Measurements from ENCODE around the gene CCDC50.

CCDC50 gene

DNA sequence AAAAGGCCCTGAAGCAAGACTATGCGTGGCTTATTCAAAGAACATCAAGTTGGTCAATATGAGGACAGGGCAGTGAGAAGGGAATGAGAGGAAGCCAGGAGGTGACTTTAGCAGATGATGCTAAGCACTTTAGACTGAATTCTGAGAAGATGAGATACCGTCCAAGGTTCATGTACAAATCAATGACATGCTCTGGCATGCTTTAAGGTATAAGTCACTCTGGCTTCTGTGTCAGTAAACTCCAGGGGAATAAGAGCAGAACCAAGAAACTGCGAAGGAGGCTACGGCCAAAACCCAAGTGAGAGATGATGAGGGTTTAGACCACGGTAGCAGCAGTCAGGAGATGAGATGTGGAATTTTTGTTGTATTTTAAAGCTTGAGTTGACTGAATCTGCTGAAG is 8.9 kb upstream of the CCDC50 start:
- no peak for DNase-seq (ENCODE audit: low read depth)

GRCh38 chr3:191321019-191321767 is 8.0 kb upstream of the CCDC50 start:
- no peak for DNase-seq (ENCODE audit: low read depth)

GRCh38 chr3:191324936-191325335 is 4.3 kb upstream of the CCDC50 start:
- no peak for DNase-seq (ENCODE audit: low read depth)

DNA sequence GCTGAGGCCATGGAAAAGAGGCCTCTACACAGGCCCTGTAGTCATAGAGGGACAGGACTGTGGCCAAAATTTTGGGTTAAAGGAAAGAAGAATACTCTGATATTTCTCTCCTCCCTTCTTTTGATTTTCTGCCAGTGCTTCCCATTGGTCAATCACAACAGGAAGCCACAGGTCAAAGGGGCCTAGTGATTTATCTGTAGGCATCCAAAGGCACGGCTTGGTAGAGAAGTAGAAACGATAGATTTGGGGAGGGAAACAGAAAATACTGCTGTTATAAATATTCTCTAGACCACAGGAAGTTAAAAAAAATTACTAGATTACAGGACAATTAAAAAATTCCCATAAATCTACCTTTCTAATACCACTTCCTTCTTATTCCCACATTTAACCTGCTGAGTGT is 1.7 kb upstream of the CCDC50 start:
- DNase-seq (ENCODE audit: low read depth): no peak

GRCh38 chr3:191328383-191328961 is 722 bp upstream of the CCDC50 start:
- DNase-seq (ENCODE audit: low read depth): no peak

GRCh38 chr3:191329654-191330529 is 698 bp downstream of the CCDC50 start, which contains the start of gene UTS2B:
UTS2B (minus strand) TSS chr3:191330526; CDS start chr3:191282189, 48,337 bp downstream.
- no peak for DNase-seq (ENCODE audit: low read depth)

DNA sequence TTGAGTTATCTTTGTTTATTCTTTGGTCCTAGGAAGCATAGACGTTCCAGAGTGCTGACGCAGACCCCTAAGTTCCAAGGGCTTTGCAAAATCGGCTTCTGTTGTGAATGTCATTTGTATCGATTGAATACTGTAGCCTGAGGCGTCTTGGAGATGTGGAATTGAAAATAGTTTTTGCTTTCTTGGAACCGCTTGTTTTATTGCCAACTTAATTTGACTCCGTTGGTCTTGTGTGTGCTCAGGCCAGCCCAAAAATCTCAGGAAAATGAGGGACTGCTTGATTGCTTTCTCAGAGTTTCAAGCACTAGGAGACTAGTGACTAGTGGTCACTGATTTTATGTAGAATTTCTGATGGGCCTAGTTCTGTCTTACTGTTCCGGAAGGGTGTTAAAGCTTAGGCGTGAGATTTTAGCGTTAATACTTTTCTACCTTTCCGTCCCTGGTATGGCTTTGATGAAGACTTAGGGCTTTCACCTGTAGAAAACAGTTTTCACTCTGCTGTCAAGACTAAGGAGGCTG is 1.4 kb downstream of the CCDC50 start:
- DNase-seq (ENCODE audit: low read depth): peak; percentile 41

DNA sequence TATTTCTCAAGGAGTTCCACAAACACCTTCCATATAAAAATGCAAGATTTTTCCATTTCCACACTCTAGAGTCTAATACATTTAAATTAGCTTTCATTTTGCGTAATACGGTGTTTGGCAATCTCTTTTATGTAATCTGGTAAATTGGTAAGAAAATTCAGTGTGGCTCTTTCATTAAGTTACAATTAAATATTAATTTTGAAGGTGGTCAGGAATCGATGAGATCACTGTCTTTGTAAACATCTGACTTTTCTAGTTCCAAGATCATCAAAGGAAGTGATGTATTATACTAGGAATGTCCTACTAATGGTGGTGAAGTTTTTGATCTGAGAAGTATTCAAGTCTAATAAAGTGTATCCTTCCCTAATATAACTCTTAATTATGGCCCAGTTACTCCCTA is 2.2 kb downstream of the CCDC50 start:
- no peak for DNase-seq (ENCODE audit: low read depth)

DNA sequence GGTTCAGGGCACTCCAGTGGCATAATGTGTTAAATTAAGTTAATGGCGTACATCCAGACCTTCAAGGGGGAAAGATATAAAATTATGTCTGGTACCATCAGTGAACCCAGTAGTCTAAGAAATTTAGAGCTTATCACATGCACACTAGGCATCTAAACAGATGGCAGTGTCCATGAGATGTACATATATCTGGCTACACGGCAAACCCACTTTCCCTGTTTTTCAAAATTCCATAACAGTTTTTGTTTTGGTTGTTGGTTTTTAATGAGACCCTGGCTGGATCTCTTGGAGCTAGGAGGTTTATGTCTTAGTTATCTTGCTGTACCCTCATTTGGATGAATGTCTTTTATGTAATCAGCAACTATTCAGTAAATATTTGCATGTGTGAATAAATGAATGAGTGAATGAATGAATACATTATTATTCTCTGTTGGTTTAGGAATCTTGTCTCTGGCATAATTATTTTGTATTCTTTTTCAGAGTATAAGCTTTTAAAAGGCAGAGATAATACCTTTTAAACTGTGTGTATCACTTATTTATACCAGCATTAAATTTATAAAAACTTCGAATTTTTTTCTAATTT is 4.2 kb downstream of the CCDC50 start:
- DNase-seq (ENCODE audit: low read depth): no peak

DNA sequence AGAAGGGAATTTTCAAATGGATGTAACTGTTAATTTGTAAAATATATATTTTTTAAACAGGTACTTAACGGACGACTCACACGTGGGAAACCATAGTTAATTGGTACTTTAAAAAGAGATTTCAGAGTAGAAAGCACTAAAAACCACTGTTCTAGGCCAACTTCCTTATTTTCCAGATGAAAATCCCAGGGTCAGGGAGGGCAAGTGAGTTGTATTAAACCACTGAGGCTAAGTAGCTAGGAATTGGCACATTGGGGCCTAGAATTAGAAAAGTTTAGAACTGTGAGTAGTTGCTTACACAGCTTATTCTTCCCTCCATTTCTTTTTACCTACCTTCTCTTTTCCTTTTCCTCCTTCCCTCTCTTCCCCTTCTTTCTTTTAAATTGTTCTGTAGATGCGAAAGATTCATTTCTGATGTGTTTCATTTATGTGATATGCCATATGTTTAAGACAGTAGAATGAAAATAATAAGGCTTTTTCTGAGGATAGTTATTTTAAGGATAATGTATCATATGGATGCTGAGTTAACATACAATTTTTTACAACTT is 5.2 kb downstream of the CCDC50 start:
- no peak for DNase-seq (ENCODE audit: low read depth)

DNA sequence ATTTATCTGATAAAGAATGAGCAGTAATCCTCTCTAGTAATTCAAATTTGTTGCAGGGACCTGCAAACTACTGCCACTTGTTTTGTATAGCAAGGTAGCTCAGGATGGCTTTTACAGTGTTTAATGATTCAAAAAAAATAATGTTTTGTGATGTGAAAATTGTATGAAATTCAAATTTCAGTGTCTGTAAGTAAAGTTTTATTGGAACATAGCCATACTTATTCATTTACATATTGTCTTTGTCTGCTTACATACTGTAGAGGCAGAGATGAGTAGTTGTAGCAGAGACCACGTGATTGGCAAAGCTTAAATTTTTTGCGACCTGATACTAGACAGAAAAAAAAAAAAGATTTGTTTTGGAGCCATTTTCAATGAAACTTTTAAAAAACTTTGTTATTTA is 7.6 kb downstream of the CCDC50 start:
- no peak for DNase-seq (ENCODE audit: low read depth)

DNA sequence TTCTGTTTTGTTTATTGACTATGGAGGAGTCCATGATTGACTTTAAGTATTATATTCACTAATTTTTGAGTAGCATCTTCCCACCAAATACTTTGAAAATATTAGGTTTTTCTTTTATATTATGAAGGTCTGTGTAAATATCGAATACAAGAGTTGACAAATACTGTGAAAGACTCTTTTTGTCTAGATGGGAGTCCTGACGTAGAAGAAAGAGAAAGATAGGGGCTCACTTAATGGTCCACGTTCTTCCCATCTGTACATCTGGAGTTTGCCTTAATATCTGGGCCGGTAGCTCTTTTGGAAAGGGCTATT is 8.9 kb downstream of the CCDC50 start:
- DNase-seq (ENCODE audit: low read depth): no peak

- no peak for DNase-seq (ENCODE audit: low read depth)
Observed at GRCh38 chr3:191339316-191339917, 10.2 kb downstream of the CCDC50 start.

DNA sequence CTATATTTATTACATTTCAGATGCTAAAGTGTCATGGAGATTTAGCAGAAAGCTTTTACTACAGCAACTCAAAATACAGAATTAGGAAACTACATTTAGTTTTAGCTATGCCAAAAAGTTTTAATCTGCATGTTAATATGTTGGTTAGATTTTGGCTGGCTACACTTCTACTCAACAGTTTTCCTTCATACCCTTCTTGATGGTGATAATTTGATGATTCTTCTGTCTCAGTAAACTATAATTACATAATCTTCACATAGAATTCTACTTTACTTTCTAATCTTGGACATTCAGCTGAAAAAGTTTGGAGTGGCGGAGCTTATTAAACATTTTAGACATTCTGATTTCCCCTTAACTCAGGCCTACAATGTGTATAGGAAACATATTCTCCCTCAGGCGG is 11.2 kb downstream of the CCDC50 start:
- no peak for DNase-seq (ENCODE audit: low read depth)

GRCh38 chr3:191340966-191341365 is 11.8 kb downstream of the CCDC50 start:
- no peak for DNase-seq (ENCODE audit: low read depth)

DNA sequence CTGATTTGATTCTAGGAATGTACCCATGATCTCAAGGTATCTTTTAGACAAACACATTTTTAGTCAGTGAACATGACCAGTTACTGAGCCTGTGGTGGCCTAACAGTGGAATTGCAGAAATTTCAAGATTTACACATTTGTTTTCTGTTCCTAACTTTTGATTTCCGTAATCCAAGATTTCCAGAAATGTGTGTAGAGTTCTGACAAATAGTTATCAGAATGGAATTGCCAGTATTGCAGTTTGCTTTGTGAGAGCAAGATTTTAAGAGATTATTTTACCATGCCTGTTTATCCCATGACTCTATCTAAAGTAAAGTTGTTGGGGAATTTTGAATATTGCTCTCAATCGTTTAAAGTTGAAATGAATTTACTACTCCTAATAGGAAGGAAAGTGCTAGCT is 12.8 kb downstream of the CCDC50 start:
- no peak for DNase-seq (ENCODE audit: low read depth)

GRCh38 chr3:191342411-191342810 is 13.2 kb downstream of the CCDC50 start:
- no peak for DNase-seq (ENCODE audit: low read depth)

GRCh38 chr3:191343115-191343514 is 13.9 kb downstream of the CCDC50 start:
- no peak for DNase-seq (ENCODE audit: low read depth)

- DNase-seq (ENCODE audit: low read depth): no peak
Observed at GRCh38 chr3:191343913-191344312, 14.7 kb downstream of the CCDC50 start.

- DNase-seq (ENCODE audit: low read depth): no peak
Observed at GRCh38 chr3:191345334-191345733, 16.1 kb downstream of the CCDC50 start.

DNA sequence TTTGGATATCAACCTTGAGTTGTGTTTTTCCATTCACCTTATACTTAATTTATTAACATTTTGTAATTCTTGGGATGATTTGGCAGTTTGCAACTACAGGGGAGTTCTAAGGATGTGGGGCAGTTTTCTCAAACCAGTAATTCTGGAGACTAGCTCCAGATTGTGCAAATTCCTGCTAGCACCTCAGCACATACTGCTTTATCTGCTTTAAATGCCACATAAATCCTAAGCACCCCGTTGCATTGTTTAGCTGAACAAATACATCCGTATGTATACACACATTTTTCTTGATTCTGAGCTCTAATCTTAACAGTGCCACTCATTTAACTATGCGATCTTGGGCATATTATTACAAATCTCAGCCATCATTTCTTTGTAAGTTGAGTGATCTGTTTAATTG is 18.0 kb downstream of the CCDC50 start:
- no peak for DNase-seq (ENCODE audit: low read depth)

DNA sequence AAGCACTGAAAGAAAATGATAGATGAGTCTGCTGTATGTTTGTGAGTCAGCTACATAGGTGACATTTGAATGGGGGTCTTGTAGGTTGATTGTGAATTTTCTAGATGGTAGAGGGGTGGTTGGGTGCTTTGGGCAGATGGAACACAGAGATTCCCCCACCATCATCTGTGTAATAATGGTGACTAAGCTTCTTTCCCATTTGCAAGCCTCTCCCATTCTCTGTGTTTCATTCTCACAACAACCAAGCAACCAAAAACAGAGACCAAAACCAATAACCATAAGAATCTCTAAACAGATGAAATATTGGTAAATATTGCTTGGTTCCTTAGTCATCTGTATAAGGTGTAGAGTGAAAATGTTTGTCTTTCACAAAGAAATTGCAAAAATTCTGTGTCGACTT is 18.9 kb downstream of the CCDC50 start:
- no peak for DNase-seq (ENCODE audit: low read depth)
